A673 (cell line): ENCODE measurements around the gene TRDN.

Experiments
- CTCF ChIP-seq: fragments of 300-800, 200-600 bp; sonication (generic); conservative IDR thresholded peaks from 2 replicates; pipeline ENCODE4 v1.5.1; 2017; ENCODE audit warnings: low read depth, mild to moderate bottlenecking, antibody characterized with exemption, low read length, moderate library complexity, mixed read lengths
- EZH2 ChIP-seq: fragments of 200-600 bp; sonication (generic); IDR thresholded peaks from 2 replicates; pipeline ENCODE4 v1.6.1; 2017; ENCODE audit warnings: borderline replicate concordance, low read depth, mild to moderate bottlenecking, mixed read lengths, antibody characterized with exemption, low read length; ENCODE audit not compliant: poor library complexity, severe bottlenecking

- TF ChIP-seq CTCF = no peak
- no peak for TF ChIP-seq EZH2
Measured at GRCh38 chr6:123214433-123214832, 422.3 kb downstream of the TRDN start.
